ENCODE data around the gene NOXO1. TPM values are rescaled to one million over a fixed set of nuclear protein-coding genes. Genes with fewer than 3 reads are reported as not detected.

The NOXO1 gene
- total and polyA plus RNA-seq, 9 of the 15 experiments (the other 6 are each of a cell fraction or from before 2014, with no cell fraction given) = not detected

- TF ChIP-seq, protein P1, sequence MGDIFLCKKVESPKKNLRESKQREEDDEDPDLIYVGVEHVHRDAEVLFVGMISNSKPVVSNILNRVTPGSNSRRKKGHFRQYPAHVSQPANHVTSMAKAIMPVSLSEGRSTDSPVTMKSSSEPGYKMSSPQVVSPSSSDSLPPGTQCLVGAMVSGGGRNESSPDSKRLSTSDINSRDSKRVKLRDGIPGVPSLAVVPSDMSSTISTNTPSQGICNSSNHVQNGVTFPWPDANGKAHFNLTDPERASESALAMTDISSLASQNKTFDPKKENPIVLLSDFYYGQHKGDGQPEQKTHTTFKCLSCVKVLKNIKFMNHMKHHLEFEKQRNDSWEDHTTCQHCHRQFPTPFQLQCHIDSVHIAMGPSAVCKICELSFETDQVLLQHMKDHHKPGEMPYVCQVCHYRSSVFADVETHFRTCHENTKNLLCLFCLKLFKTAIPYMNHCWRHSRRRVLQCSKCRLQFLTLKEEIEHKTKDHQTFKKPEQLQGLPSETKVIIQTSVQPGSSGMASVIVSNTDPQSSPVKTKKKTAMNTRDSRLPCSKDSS (IDR thresholded peaks at IDR 0.05; ENCODE audit: low read depth, partially characterized antibody) = no peak
- TF ChIP-seq NELFE (IDR thresholded peaks at IDR 0.05; ENCODE audit: insufficient read depth, insufficient read length) = no peak
- peak; percentile 69 for TF ChIP-seq PRDM10 (IDR thresholded peaks at IDR 0.05; ENCODE audit: partially characterized antibody)
- no peak for TF ChIP-seq ZNF436 (CRISPR knock-in tag; IDR thresholded peaks at IDR 0.05)
- TF ChIP-seq DLX4 (CRISPR knock-in tag; IDR thresholded peaks at IDR 0.05) = no peak
- TF ChIP-seq, protein P2, sequence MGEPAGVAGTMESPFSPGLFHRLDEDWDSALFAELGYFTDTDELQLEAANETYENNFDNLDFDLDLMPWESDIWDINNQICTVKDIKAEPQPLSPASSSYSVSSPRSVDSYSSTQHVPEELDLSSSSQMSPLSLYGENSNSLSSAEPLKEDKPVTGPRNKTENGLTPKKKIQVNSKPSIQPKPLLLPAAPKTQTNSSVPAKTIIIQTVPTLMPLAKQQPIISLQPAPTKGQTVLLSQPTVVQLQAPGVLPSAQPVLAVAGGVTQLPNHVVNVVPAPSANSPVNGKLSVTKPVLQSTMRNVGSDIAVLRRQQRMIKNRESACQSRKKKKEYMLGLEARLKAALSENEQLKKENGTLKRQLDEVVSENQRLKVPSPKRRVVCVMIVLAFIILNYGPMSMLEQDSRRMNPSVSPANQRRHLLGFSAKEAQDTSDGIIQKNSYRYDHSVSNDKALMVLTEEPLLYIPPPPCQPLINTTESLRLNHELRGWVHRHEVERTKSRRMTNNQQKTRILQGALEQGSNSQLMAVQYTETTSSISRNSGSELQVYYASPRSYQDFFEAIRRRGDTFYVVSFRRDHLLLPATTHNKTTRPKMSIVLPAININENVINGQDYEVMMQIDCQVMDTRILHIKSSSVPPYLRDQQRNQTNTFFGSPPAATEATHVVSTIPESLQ (CRISPR knock-in tag; IDR thresholded peaks at IDR 0.05) = no peak
- no peak for TF ChIP-seq BRF1 (IDR thresholded peaks at IDR 0.05; ENCODE audit: borderline replicate concordance, extremely low read depth, insufficient read length)
- no peak for TF ChIP-seq ZNF586 (CRISPR knock-in tag; conservative IDR thresholded peaks at IDR 0.05)
- no peak for TF ChIP-seq SMARCE1 (IDR thresholded peaks at IDR 0.05)
- no peak for TF ChIP-seq MBD1 (CRISPR knock-in tag; IDR thresholded peaks at IDR 0.05)
- no peak for TF ChIP-seq ATF3 (IDR thresholded peaks at IDR 0.05)
- no peak for TF ChIP-seq ATF3 (CRISPR knock-in tag; conservative IDR thresholded peaks at IDR 0.05)
- TF ChIP-seq TEAD1 (CRISPR knock-in tag; IDR thresholded peaks at IDR 0.05) = no peak
- no peak for TF ChIP-seq ARID2 (IDR thresholded peaks at IDR 0.05)
- TF ChIP-seq ELF1 (tag; IDR thresholded peaks at IDR 0.05) = no peak
Observed at GRCh38 chr16:1941162-1942046, 39.9 kb downstream of the NOXO1 start (continued).

All from K562 (cell line).